ENCODE data around the gene FRMD6.

FRMD6 gene

DNA sequence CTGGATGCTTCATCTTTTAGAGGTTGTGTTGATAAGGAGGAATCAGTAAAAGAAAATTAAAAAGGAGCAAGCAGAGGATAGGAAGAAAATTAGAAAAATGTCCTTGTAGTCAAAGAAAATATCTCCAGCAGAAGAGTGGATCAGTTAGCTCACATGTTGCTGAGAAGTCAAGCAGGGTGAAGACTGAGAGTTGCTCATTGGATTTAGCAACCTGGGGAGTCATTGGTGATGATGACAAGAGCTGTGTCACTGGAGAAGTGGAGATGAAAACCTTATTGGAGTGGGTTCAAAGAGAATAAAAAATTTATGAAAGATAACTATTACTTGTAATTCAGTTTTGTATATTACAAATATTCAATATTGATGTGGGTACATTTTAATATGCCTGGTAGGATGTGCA is 9.8 kb downstream of the FRMD6 start:
- Histone ChIP-seq H3K9ac (ENCODE audit: low read length) (no peak overlapping the region), H2BK120ac (ENCODE audit: low read depth, low read length) (no peak overlapping the region), H3K56ac (ENCODE audit: low read length) (no peak overlapping the region), H3K36me3 (ENCODE audit: control insufficient read depth, insufficient read depth, low read length) (no peaks in the 10 kb centered on the region), H2BK5ac (ENCODE audit: low read length) (no peak overlapping the region), H3K79me2 (ENCODE audit: control insufficient read depth, insufficient read depth, low read length) (peaks cover 52% of the 10 kb centered on the region), H3K4me3 (ENCODE audit: low read length) (no peak overlapping the region), H3K27me3 (ENCODE audit: insufficient read depth, low read length, poor library complexity) (no peaks in the 10 kb centered on the region), H4K8ac (ENCODE audit: low read depth, low read length) (no peak overlapping the region), H3K27ac (ENCODE audit: low read depth, low read length) (no peak overlapping the region), H4K5ac (ENCODE audit: low read length) (no peak overlapping the region), H3K4me2 (ENCODE audit: low read length) (no peak overlapping the region), H2BK15ac (replicated peaks; ENCODE audit: low read depth) (no peak overlapping the region), H3K23ac (ENCODE audit: low read length) (no peak overlapping the region), H3K79me1 (ENCODE audit: low read length) (peaks cover 19% of the 10 kb centered on the region), H3K18ac (ENCODE audit: low read length) (no peak overlapping the region), H3K4ac (ENCODE audit: low read depth, low read length) (no peak overlapping the region), H3K4me1 (ENCODE audit: control insufficient read depth, low read depth, low read length) (peaks cover 5% of the 10 kb centered on the region), H2AK5ac (ENCODE audit: low read length) (no peak overlapping the region)
- no peak for DNase-seq

GRCh38 chr14:51663783-51664326 is 12.1 kb downstream of the FRMD6 start:
- H3K36me3 ChIP-seq (ENCODE audit: control insufficient read depth, insufficient read depth, low read length) = no peaks in the 10 kb centered on the region
- no peak overlapping the region for H2BK120ac ChIP-seq (ENCODE audit: low read depth, low read length)
- no peak overlapping the region for H4K5ac ChIP-seq (ENCODE audit: low read length)
- H3K4me1 ChIP-seq (ENCODE audit: control insufficient read depth, low read depth, low read length) = peaks cover 4% of the 10 kb centered on the region
- no peak overlapping the region for H3K4ac ChIP-seq (ENCODE audit: low read depth, low read length)
- no peak overlapping the region for H3K23ac ChIP-seq (ENCODE audit: low read length)
- no peak overlapping the region for H3K4me3 ChIP-seq (ENCODE audit: low read length)
- no peak overlapping the region for H3K9ac ChIP-seq (ENCODE audit: low read length)
- no peak overlapping the region for H3K4me2 ChIP-seq (ENCODE audit: low read length)
- H3K79me2 ChIP-seq (ENCODE audit: control insufficient read depth, insufficient read depth, low read length) = peaks cover 43% of the 10 kb centered on the region
- H3K18ac ChIP-seq (ENCODE audit: low read length) = no peak overlapping the region
- H3K79me1 ChIP-seq (ENCODE audit: low read length) = peaks cover 16% of the 10 kb centered on the region
- H2BK15ac ChIP-seq (replicated peaks; ENCODE audit: low read depth) = no peak overlapping the region
- WGBS (ENCODE audit: extremely low coverage, insufficient coverage, low lambda C conversion rate) = no CpG with 5 or more reads among the region's 5 CpGs
- no peak overlapping the region for H2BK5ac ChIP-seq (ENCODE audit: low read length)
- H2AK5ac ChIP-seq (ENCODE audit: low read length) = no peak overlapping the region
- no peak for DNase-seq
- no peak overlapping the region for H4K8ac ChIP-seq (ENCODE audit: low read depth, low read length)
- H3K56ac ChIP-seq (ENCODE audit: low read length) = no peak overlapping the region
- H3K27me3 ChIP-seq (ENCODE audit: insufficient read depth, low read length, poor library complexity) = no peaks in the 10 kb centered on the region
- no peak overlapping the region for H3K27ac ChIP-seq (ENCODE audit: low read depth, low read length)

- Histone ChIP-seq H2AK5ac (ENCODE audit: low read length) (no peak overlapping the region), H3K27me3 (ENCODE audit: insufficient read depth, low read length, poor library complexity) (no peaks in the 10 kb centered on the region), H2BK120ac (ENCODE audit: low read depth, low read length) (no peak overlapping the region), H4K5ac (ENCODE audit: low read length) (no peak overlapping the region), H3K4me1 (ENCODE audit: control insufficient read depth, low read depth, low read length) (no peaks in the 10 kb centered on the region), H3K36me3 (ENCODE audit: control insufficient read depth, insufficient read depth, low read length) (no peaks in the 10 kb centered on the region), H3K56ac (ENCODE audit: low read length) (no peak overlapping the region), H2BK5ac (ENCODE audit: low read length) (no peak overlapping the region), H2BK15ac (replicated peaks; ENCODE audit: low read depth) (no peak overlapping the region), H3K9ac (ENCODE audit: low read length) (no peak overlapping the region), H3K23ac (ENCODE audit: low read length) (no peak overlapping the region), H3K18ac (ENCODE audit: low read length) (no peak overlapping the region), H4K8ac (ENCODE audit: low read depth, low read length) (no peak overlapping the region), H3K27ac (ENCODE audit: low read depth, low read length) (no peak overlapping the region), H3K4me2 (ENCODE audit: low read length) (no peak overlapping the region), H3K4me3 (ENCODE audit: low read length) (no peak overlapping the region), H3K79me1 (ENCODE audit: low read length) (peaks cover 10% of the 10 kb centered on the region), H3K79me2 (ENCODE audit: control insufficient read depth, insufficient read depth, low read length) (peaks cover 27% of the 10 kb centered on the region), H3K4ac (ENCODE audit: low read depth, low read length) (no peak overlapping the region)
- DNase-seq = no peak
- WGBS (ENCODE audit: extremely low coverage, insufficient coverage, low lambda C conversion rate) = no CpG with 5 or more reads among the region's 3 CpGs
These were observed 14.4 kb downstream of the FRMD6 start for GRCh38 chr14:51666070-51666469.

GRCh38 chr14:51666826-51667225 is 15.1 kb downstream of the FRMD6 start:
- Histone ChIP-seq H3K79me2 (ENCODE audit: control insufficient read depth, insufficient read depth, low read length) (peaks cover 23% of the 10 kb centered on the region), H3K4me3 (ENCODE audit: low read length) (no peak overlapping the region), H3K9ac (ENCODE audit: low read length) (no peak overlapping the region), H4K5ac (ENCODE audit: low read length) (no peak overlapping the region), H2AK5ac (ENCODE audit: low read length) (no peak overlapping the region), H3K23ac (ENCODE audit: low read length) (no peak overlapping the region), H3K4ac (ENCODE audit: low read depth, low read length) (no peak overlapping the region), H3K18ac (ENCODE audit: low read length) (no peak overlapping the region), H2BK5ac (ENCODE audit: low read length) (no peak overlapping the region), H4K8ac (ENCODE audit: low read depth, low read length) (no peak overlapping the region), H3K27ac (ENCODE audit: low read depth, low read length) (no peak overlapping the region), H3K36me3 (ENCODE audit: control insufficient read depth, insufficient read depth, low read length) (no peaks in the 10 kb centered on the region), H3K56ac (ENCODE audit: low read length) (no peak overlapping the region), H2BK15ac (replicated peaks; ENCODE audit: low read depth) (no peak overlapping the region), H3K79me1 (ENCODE audit: low read length) (peaks cover 8% of the 10 kb centered on the region), H2BK120ac (ENCODE audit: low read depth, low read length) (no peak overlapping the region), H3K4me1 (ENCODE audit: control insufficient read depth, low read depth, low read length) (no peaks in the 10 kb centered on the region), H3K27me3 (ENCODE audit: insufficient read depth, low read length, poor library complexity) (no peaks in the 10 kb centered on the region), H3K4me2 (ENCODE audit: low read length) (no peak overlapping the region)
- no peak for DNase-seq
- no CpG with 5 or more reads among the region's 4 CpGs for WGBS (ENCODE audit: extremely low coverage, insufficient coverage, low lambda C conversion rate)

GRCh38 chr14:51668870-51669269 is 17.2 kb downstream of the FRMD6 start:
- WGBS (ENCODE audit: extremely low coverage, insufficient coverage, low lambda C conversion rate) = no CpG with 5 or more reads among the region's 2 CpGs
- no peak overlapping the region for H3K23ac ChIP-seq (ENCODE audit: low read length)

DNA sequence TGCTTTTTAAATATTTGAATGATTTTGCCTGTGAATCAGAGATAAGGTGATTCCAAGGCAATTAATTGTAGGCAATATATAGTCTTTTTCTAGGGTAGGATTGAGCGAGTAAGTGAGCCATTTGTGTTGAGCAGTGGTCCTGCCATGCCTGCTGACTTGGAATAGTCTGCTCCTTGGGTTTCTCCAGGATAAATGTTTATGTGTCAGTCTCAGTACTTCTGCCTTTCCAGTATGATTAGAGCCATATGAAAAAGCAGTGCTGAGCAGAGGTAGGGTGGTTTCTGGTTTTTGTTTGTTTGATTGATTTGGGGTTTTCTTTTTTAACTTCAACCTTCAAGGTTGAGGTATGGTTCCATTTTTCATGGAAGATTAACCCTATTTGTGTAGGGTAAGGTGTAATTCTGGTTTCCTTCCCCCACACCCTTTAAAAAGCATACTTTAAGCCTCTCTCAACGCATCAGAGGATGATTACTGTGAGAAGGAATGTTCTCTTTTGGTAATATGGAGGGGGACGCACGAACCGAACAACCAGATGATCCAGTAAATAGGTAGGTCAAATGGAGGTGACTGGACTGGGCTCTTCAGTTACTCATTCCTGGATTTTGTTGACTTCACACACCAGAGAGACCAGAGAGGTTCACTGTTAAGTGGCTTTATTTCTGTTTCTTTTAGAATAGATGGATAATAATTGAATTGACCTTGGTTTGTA is 22.7 kb downstream of the FRMD6 start:
- H4K5ac ChIP-seq (ENCODE audit: low read length) = no peak overlapping the region
- no peak for DNase-seq
- no CpG with 5 or more reads among the region's 5 CpGs for WGBS (ENCODE audit: extremely low coverage, insufficient coverage, low lambda C conversion rate)

More at GRCh38 chr14:51668870-51669269, 17.2 kb downstream of the FRMD6 start:
- peaks cover 28% of the 10 kb centered on the region for H3K79me2 ChIP-seq (ENCODE audit: control insufficient read depth, insufficient read depth, low read length)
- H4K8ac ChIP-seq (ENCODE audit: low read depth, low read length) = no peak overlapping the region
- H3K9ac ChIP-seq (ENCODE audit: low read length) = no peak overlapping the region
- no peak overlapping the region for H3K4ac ChIP-seq (ENCODE audit: low read depth, low read length)
- no peak for DNase-seq
- H3K4me3 ChIP-seq (ENCODE audit: low read length) = no peak overlapping the region
- H3K79me1 ChIP-seq (ENCODE audit: low read length) = peaks cover 10% of the 10 kb centered on the region
- no peak overlapping the region for H2BK120ac ChIP-seq (ENCODE audit: low read depth, low read length)
- no peak overlapping the region for H3K27ac ChIP-seq (ENCODE audit: low read depth, low read length)
- no peak overlapping the region for H3K56ac ChIP-seq (ENCODE audit: low read length)
- no peak overlapping the region for H4K5ac ChIP-seq (ENCODE audit: low read length)
- no peaks in the 10 kb centered on the region for H3K4me1 ChIP-seq (ENCODE audit: control insufficient read depth, low read depth, low read length)
- no peak overlapping the region for H2BK5ac ChIP-seq (ENCODE audit: low read length)
- no peak overlapping the region for H2AK5ac ChIP-seq (ENCODE audit: low read length)
- no peak overlapping the region for H3K18ac ChIP-seq (ENCODE audit: low read length)
- no peak overlapping the region for H3K4me2 ChIP-seq (ENCODE audit: low read length)
- no peak overlapping the region for H2BK15ac ChIP-seq (replicated peaks; ENCODE audit: low read depth)
- no peaks in the 10 kb centered on the region for H3K27me3 ChIP-seq (ENCODE audit: insufficient read depth, low read length, poor library complexity)
- no peaks in the 10 kb centered on the region for H3K36me3 ChIP-seq (ENCODE audit: control insufficient read depth, insufficient read depth, low read length)

More for the DNA sequence above, 22.7 kb downstream of the FRMD6 start:
- Histone ChIP-seq H2BK5ac (ENCODE audit: low read length) (no peak overlapping the region), H3K27me3 (ENCODE audit: insufficient read depth, low read length, poor library complexity) (no peaks in the 10 kb centered on the region), H3K18ac (ENCODE audit: low read length) (no peak overlapping the region), H3K27ac (ENCODE audit: low read depth, low read length) (no peak overlapping the region), H3K79me2 (ENCODE audit: control insufficient read depth, insufficient read depth, low read length) (peaks cover 42% of the 10 kb centered on the region), H3K9ac (ENCODE audit: low read length) (no peak overlapping the region), H3K36me3 (ENCODE audit: control insufficient read depth, insufficient read depth, low read length) (no peaks in the 10 kb centered on the region), H3K23ac (ENCODE audit: low read length) (no peak overlapping the region), H2BK15ac (replicated peaks; ENCODE audit: low read depth) (no peak overlapping the region), H3K4me2 (ENCODE audit: low read length) (no peak overlapping the region), H3K79me1 (ENCODE audit: low read length) (peaks cover 22% of the 10 kb centered on the region), H3K56ac (ENCODE audit: low read length) (no peak overlapping the region), H3K4me3 (ENCODE audit: low read length) (no peak overlapping the region), H2AK5ac (ENCODE audit: low read length) (no peak overlapping the region), H3K4ac (ENCODE audit: low read depth, low read length) (no peak overlapping the region), H4K8ac (ENCODE audit: low read depth, low read length) (no peak overlapping the region), H2BK120ac (ENCODE audit: low read depth, low read length) (no peak overlapping the region), H3K4me1 (ENCODE audit: control insufficient read depth, low read depth, low read length) (peaks cover 8% of the 10 kb centered on the region)
